ENCODE data around the gene SERBP1.

DNA sequence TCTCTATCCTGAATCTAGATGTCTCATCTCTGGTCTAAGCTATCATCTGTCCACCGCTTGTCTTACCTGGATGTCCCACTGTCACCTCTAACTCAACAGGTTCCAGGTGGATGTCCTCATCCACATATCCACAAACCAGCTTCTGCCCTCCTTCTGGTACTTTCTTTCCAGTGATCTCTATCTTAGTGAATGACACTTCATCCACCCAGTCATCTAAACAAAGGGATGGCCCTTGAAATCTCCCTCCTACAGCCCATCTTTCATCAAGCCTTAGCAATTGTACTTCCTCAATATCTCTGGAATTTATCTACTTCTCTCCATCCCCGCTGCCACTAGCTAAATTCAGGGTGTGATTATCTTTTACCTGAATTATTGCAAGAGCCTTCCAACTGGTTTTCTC, 33.9 kb upstream of the SERBP1 start:
- TF ChIP-seq CTCF (conservative IDR thresholded peaks at IDR 0.05; ENCODE audit: low read length) (no peak), EZH2phosphoT487 (IDR thresholded peaks at IDR 0.05; ENCODE audit: borderline replicate concordance, low read depth, low read length) (no peak)
